ENCODE measurements around the gene DRD2.

DRD2 gene

DNA sequence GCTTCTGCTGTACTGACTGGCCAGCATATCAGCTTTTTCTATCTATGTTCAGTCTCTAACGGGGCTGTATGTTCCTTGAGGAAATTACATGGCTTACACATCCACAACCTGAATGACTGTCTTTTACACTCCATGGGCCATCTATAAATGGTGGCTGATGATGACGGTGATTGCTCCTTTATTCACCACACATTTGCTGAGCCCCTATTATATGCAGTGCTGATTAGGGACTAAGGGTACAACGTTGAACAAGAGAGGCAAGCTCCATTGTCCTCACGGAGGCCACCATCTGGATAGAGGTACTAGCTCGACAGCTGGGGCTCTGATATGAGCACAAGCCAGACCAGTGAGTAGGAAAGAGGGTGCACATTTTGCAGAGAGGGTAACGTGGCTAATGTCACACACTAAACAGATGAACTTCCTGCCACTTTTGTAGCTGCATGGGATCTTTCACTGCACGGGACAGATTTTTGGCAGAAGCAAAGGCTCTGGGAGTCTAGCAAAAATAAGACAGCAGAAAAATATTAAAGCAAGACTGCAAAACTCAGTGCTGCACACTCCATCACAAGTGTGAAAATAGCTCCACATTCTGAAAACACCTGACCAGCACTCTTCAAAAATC lies 30.6 kb downstream of the DRD2 start:
- H2AFZ ChIP-seq (ENCODE audit: low read length) = no peak overlapping the region
- no peaks in the 10 kb centered on the region for H3K79me2 ChIP-seq (ENCODE audit: low read length)
- no peaks in the 10 kb centered on the region for H3K4me1 ChIP-seq (ENCODE audit: low read length)
- no peaks in the 10 kb centered on the region for H3K27me3 ChIP-seq (replicated peaks; ENCODE audit: insufficient read depth, low read length)
- H3K9me3 ChIP-seq (replicated peaks; ENCODE audit: insufficient read depth, low read length) = no peaks in the 10 kb centered on the region
- TF ChIP-seq EZH2 (optimal IDR thresholded peaks at IDR 0.05; ENCODE audit: low read depth, low read length) = no peak
- TF ChIP-seq EZH2phosphoT487 (IDR thresholded peaks at IDR 0.05; ENCODE audit: low read length) = no peak
- TF ChIP-seq, protein P1, sequence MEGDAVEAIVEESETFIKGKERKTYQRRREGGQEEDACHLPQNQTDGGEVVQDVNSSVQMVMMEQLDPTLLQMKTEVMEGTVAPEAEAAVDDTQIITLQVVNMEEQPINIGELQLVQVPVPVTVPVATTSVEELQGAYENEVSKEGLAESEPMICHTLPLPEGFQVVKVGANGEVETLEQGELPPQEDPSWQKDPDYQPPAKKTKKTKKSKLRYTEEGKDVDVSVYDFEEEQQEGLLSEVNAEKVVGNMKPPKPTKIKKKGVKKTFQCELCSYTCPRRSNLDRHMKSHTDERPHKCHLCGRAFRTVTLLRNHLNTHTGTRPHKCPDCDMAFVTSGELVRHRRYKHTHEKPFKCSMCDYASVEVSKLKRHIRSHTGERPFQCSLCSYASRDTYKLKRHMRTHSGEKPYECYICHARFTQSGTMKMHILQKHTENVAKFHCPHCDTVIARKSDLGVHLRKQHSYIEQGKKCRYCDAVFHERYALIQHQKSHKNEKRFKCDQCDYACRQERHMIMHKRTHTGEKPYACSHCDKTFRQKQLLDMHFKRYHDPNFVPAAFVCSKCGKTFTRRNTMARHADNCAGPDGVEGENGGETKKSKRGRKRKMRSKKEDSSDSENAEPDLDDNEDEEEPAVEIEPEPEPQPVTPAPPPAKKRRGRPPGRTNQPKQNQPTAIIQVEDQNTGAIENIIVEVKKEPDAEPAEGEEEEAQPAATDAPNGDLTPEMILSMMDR (IDR thresholded peaks at IDR 0.05; ENCODE audit: low read length) = no peak
- H3K4me3 ChIP-seq (ENCODE audit: low read length) = no peak overlapping the region
- no peak for DNase-seq
- no peak overlapping the region for H3K4me2 ChIP-seq (ENCODE audit: low read depth, low read length)
- no peaks in the 10 kb centered on the region for H4K20me1 ChIP-seq (ENCODE audit: insufficient read depth, low read length)
- no peaks in the 10 kb centered on the region for H3K36me3 ChIP-seq (replicated peaks; ENCODE audit: insufficient read depth, low read length)
- no peaks in the 10 kb centered on the region for H3F3A ChIP-seq (ENCODE audit: insufficient read depth, low read length)
- H3K27ac ChIP-seq (ENCODE audit: low read length) = no peak overlapping the region
- no peaks in the 10 kb centered on the region for H3K9me2 ChIP-seq (replicated peaks; ENCODE audit: insufficient read depth, low read length)
- H3K9ac ChIP-seq (ENCODE audit: low read length) = no peak overlapping the region

DNA sequence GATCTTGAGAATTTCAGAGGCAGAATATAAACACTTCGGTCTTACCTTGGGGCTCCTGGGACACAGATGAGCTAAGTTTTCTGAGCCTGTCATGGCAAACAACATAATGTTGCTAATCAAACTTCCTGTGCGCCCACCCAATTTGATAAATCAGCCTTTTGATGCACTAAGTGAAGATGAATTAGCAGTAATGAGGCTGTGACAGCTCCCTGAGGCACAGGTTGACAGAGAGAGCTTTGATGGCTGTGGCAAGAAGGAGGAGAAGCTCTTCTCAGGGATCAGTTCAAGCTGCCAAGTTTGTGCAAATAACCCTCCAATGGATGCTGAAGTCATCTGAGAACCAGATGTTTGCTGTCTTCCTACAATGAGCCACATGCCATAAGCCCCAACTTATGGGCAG lies 34.4 kb downstream of the DRD2 start:
- no peak overlapping the region for H3K27ac ChIP-seq (ENCODE audit: low read length)
- no peaks in the 10 kb centered on the region for H3K27me3 ChIP-seq (replicated peaks; ENCODE audit: insufficient read depth, low read length)
- H3K36me3 ChIP-seq (replicated peaks; ENCODE audit: insufficient read depth, low read length) = no peaks in the 10 kb centered on the region
- no peaks in the 10 kb centered on the region for H4K20me1 ChIP-seq (ENCODE audit: insufficient read depth, low read length)
- H2AFZ ChIP-seq (ENCODE audit: low read length) = no peak overlapping the region
- H3K9me2 ChIP-seq (replicated peaks; ENCODE audit: insufficient read depth, low read length) = no peaks in the 10 kb centered on the region
- no peaks in the 10 kb centered on the region for H3K9me3 ChIP-seq (replicated peaks; ENCODE audit: insufficient read depth, low read length)
- no peak overlapping the region for H3K4me3 ChIP-seq (ENCODE audit: low read length)
- H3F3A ChIP-seq (ENCODE audit: insufficient read depth, low read length) = no peaks in the 10 kb centered on the region
- H3K4me1 ChIP-seq (ENCODE audit: low read length) = no peaks in the 10 kb centered on the region
- DNase-seq = no peak
- no peak overlapping the region for H3K9ac ChIP-seq (ENCODE audit: low read length)
- no peak overlapping the region for H3K4me2 ChIP-seq (ENCODE audit: low read depth, low read length)
- H3K79me2 ChIP-seq (ENCODE audit: low read length) = no peaks in the 10 kb centered on the region
- TF ChIP-seq EZH2 (optimal IDR thresholded peaks at IDR 0.05; ENCODE audit: low read depth, low read length) = no peak
- TF ChIP-seq EZH2phosphoT487 (IDR thresholded peaks at IDR 0.05; ENCODE audit: low read length) = no peak
- TF ChIP-seq, protein P1 (IDR thresholded peaks at IDR 0.05; ENCODE audit: low read length) = no peak

DNA sequence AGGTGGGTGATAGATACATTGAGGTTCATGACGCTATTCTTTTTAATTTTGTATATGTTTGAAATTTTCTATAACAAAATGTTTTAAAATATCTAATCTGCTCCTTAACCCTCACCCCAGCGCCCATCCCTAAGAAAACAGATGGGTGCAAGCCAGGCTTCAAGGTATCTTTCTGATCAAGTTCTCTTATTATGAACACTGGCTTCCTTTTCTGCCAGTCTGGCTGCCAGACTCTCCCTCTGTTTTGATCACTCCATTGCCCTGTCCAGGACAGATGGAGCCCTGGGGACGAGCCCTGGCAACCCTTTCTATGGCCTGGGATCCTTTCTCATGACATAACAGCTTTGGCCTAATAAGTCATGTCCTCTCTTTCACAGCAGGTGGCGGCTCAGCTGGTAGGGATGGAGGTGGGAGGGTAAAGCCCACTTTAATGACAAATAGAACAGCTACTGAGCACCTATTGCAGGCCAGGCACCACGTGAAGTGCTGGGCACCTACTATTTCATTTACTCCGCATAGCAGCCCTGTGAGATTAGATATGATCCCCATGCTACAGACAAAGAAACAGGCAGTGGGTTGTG lies 38.4 kb downstream of the DRD2 start:
- no peaks in the 10 kb centered on the region for H3K9me3 ChIP-seq (replicated peaks; ENCODE audit: insufficient read depth, low read length)
- H3K4me3 ChIP-seq (ENCODE audit: low read length) = no peak overlapping the region
- no peaks in the 10 kb centered on the region for H4K20me1 ChIP-seq (ENCODE audit: insufficient read depth, low read length)
- DNase-seq = no peak
- no peaks in the 10 kb centered on the region for H3K9me2 ChIP-seq (replicated peaks; ENCODE audit: insufficient read depth, low read length)
- no peak overlapping the region for H3K4me2 ChIP-seq (ENCODE audit: low read depth, low read length)
- H3K79me2 ChIP-seq (ENCODE audit: low read length) = no peaks in the 10 kb centered on the region
- H3K4me1 ChIP-seq (ENCODE audit: low read length) = no peaks in the 10 kb centered on the region
- no peak overlapping the region for H2AFZ ChIP-seq (ENCODE audit: low read length)
- no peaks in the 10 kb centered on the region for H3K36me3 ChIP-seq (replicated peaks; ENCODE audit: insufficient read depth, low read length)
- no peak overlapping the region for H3K9ac ChIP-seq (ENCODE audit: low read length)
- TF ChIP-seq EZH2phosphoT487 (IDR thresholded peaks at IDR 0.05; ENCODE audit: low read length) = no peak
- TF ChIP-seq EZH2 (optimal IDR thresholded peaks at IDR 0.05; ENCODE audit: low read depth, low read length) = no peak
- TF ChIP-seq, protein P1 (IDR thresholded peaks at IDR 0.05; ENCODE audit: low read length) = no peak
- no peaks in the 10 kb centered on the region for H3K27me3 ChIP-seq (replicated peaks; ENCODE audit: insufficient read depth, low read length)
- H3K27ac ChIP-seq (ENCODE audit: low read length) = no peak overlapping the region
- no peaks in the 10 kb centered on the region for H3F3A ChIP-seq (ENCODE audit: insufficient read depth, low read length)

Data from MM.1S (cell line).